HepG2 (cell line): Measurements from ENCODE around the gene PHACTR1. TPM values are rescaled to one million over a fixed set of nuclear protein-coding genes. Genes with fewer than 3 reads are reported as not detected.

Experiments used
- ATAC-seq: fragments of 200-7000 bp; cut with Tn5 transposase; 3 replicates; pipeline ENCODE4 v1.9.1; 2020; ENCODE audit warnings: mild to moderate bottlenecking, moderate library complexity
- BruUV-seq: library from RNA; stranded (reverse); fragments of 400-500 nt; replicated peaks from 2 replicates; lab custom pipeline; 2021; lab: Mats Ljungman, UMichigan
- CTCF ChIA-PET: fragments of 300-600 bp; formaldehyde crosslinking; extraction: SDS; loops from one replicate; lab custom pipeline; 2021; ENCODE audit warnings: low total read pairs, inconsistent platforms, low intra/inter-chr PET ratio; lab: Yijun Ruan, JAX
- POLR2A ChIA-PET: fragments of 350-600 bp; sonication (Branson Sonifier 250); formaldehyde crosslinking; loops from one replicate; lab custom pipeline; 2020; ENCODE audit warnings: antibody characterized with exemption, inconsistent platforms; lab: Yijun Ruan, JAX
- DNase-seq: peaks from one replicate; pipeline ENCODE4 v3.0.0-alpha.2; 2015; ENCODE audit warnings: low spot score
- FAIRE-seq: peaks from 3 replicates; lab custom pipeline; 2011; peaks lifted over from hg19 to GRCh38; lab: Jason Lieb, UNC
- H2AFZ ChIP-seq: one replicate; pipeline ENCODE4 v1.6.1; 2011; ENCODE audit warnings: low read length, inconsistent platforms
- H3K27ac ChIP-seq: fragments of 300-600 bp; 3 replicates; pipeline ENCODE4 v1.8.0; 2011; ENCODE audit warnings: mixed run types, mild to moderate bottlenecking, mixed read lengths, low read length, inconsistent platforms; ENCODE audit not compliant: insufficient read depth; ENCODE audit errors: extremely low read length
- H3K27me3 ChIP-seq, 2 experiments: fragments of 200-600 bp in 1 of 2; 2 replicates in 1 of 2; 3 replicates in 1 of 2; pipeline versions ENCODE4 v1.6.0 to v1.8.0; 2011; ENCODE audit warnings: low read length in 2 of 2, mild to moderate bottlenecking in 2 of 2, moderate library complexity in 2 of 2, inconsistent platforms in 1 of 2; ENCODE audit not compliant: insufficient read depth in 2 of 2, control insufficient read depth in 1 of 2
- H3K36me3 ChIP-seq, 2 experiments: fragments of 200-600 bp in 1 of 2; replicated peaks in 1 of 2; 2 replicates in 1 of 2; 3 replicates in 1 of 2; pipeline versions ENCODE4 v1.5.1 to v1.8.0; 2011; ENCODE audit warnings: low read length in 2 of 2, inconsistent platforms in 1 of 2; ENCODE audit not compliant: insufficient read depth in 2 of 2, control insufficient read depth in 1 of 2
- H3K4me1 ChIP-seq: 2 replicates; pipeline ENCODE4 v1.5.1; 2012; ENCODE audit warnings: low read length, inconsistent platforms; ENCODE audit not compliant: insufficient read depth
- H3K4me2 ChIP-seq: 2 replicates; pipeline ENCODE4 v1.6.0; 2011; ENCODE audit warnings: low read depth, low read length, inconsistent platforms
- H3K4me3 ChIP-seq, 3 experiments: fragments of 200-600 bp in 1 of 3; sonication (generic), shearing (Covaris generic) in 1 of 3; replicated peaks in 1 of 3; 2 replicates each; pipeline ENCODE4 v1.5.1; 2011 to 2016; ENCODE audit warnings: low read length in 3 of 3, inconsistent platforms in 2 of 3, low read depth in 2 of 3, mild to moderate bottlenecking in 2 of 3, control low read depth in 1 of 3, mixed read lengths in 1 of 3; ENCODE audit not compliant: insufficient read depth in 1 of 3
- H3K79me2 ChIP-seq: one replicate; pipeline ENCODE4 v1.6.1; 2011; ENCODE audit warnings: low read length, inconsistent platforms; ENCODE audit not compliant: insufficient read depth
- H3K9ac ChIP-seq: 2 replicates; pipeline ENCODE4 v1.6.0; 2011; ENCODE audit warnings: mild to moderate bottlenecking, low read depth, low read length, inconsistent platforms; ENCODE audit not compliant: insufficient read depth
- H3K9me3 ChIP-seq: 2 replicates; pipeline ENCODE4 v1.5.1; 2012; ENCODE audit warnings: mild to moderate bottlenecking, low read length
- H4K20me1 ChIP-seq: 2 replicates; pipeline ENCODE4 v1.6.0; 2011; ENCODE audit warnings: inconsistent platforms, mild to moderate bottlenecking, low read length, moderate library complexity; ENCODE audit not compliant: insufficient read depth
- NKX3-1 ChIP-seq: sonication (generic); formaldehyde crosslinking; IDR thresholded peaks from 2 replicates; pipeline ENCODE4 v1.5.0; 2020; ENCODE audit warnings: missing genetic modification reagents
- NPAS2 ChIP-seq: sonication (generic); formaldehyde crosslinking; IDR thresholded peaks from 2 replicates; pipeline ENCODE4 v1.8.0; 2022; ENCODE audit warnings: mild to moderate bottlenecking, missing genetic modification reagents, borderline replicate concordance
- ZNF350 ChIP-seq: sonication (generic); formaldehyde crosslinking; IDR thresholded peaks from 2 replicates; pipeline ENCODE4 v1.4.0; 2020; ENCODE audit warnings: mild to moderate bottlenecking, low read depth, missing genetic modification reagents, borderline replicate concordance
- WGBS: methylation state at CpG from one replicate; pipeline ENCODE4 v1.1.6; 2017; ENCODE audit warnings: low lambda C conversion rate; 5-methylcytosine and 5-hydroxymethylcytosine counted together
- in situ Hi-C: cut with HindIII; loops from 2 replicates; pipeline ENCODE4 v1.10.0; 2017; ENCODE audit warnings: low pct_unique_long_range_greater_than_20kb; ENCODE audit not compliant: extremely low pct_ligation_motif_present
- intact Hi-C: fragments of 100-400 bp; cut with micrococcal nuclease; formaldehyde crosslinking; loops from one replicate; pipeline ENCODE4 v1.10.0; 2022; ENCODE audit not compliant: unreplicated experiment
- polyA plus RNA-seq, 8 experiments: library from polyadenylated mRNA; depleted of rRNA in 3 of 8; stranded (reverse) in 7 of 8; unstranded in 1 of 8; fragments of >200 nt; fragmentation: Illumina TruSeq in 4 of 8; extraction: Trizol in 4 of 8; gene quantifications; 2 replicates each; pipeline versions ENCODE4 v1.2.1 to v1.2.3, GENCODE V29; 2011 to 2016; ENCODE audit warnings: low read depth in 4 of 8, missing spikeins in 1 of 8, mixed read lengths in 1 of 8; ENCODE audit not compliant: insufficient read depth in 1 of 8
- total RNA-seq, 5 experiments: library from RNA; depleted of rRNA; stranded (reverse); fragments of >200 nt; fragmentation: Illumina TruSeq; extraction: Trizol; gene quantifications; 2 replicates each; pipeline ENCODE4 v1.2.3, GENCODE V29; 2016; ENCODE audit warnings: low read depth in 1 of 5
- TF ChIP-seq, protein P1 (sequence below): sonication (generic); formaldehyde crosslinking; IDR thresholded peaks from 2 replicates; pipeline ENCODE4 v1.8.0; 2022; ENCODE audit warnings: missing genetic modification reagents, mild to moderate bottlenecking, borderline replicate concordance
- TF ChIP-seq, protein P2 (sequence below): sonication (generic); formaldehyde crosslinking; IDR thresholded peaks from 2 replicates; pipeline ENCODE4 v1.4.0; 2020; ENCODE audit warnings: missing genetic modification reagents

Gene PHACTR1
- total and polyA plus RNA-seq, 2 of the 13 experiments (the other 11 are each of a cell fraction or from before 2014, with no cell fraction given), result 0.09 TPM; not detected in 1

DNA sequence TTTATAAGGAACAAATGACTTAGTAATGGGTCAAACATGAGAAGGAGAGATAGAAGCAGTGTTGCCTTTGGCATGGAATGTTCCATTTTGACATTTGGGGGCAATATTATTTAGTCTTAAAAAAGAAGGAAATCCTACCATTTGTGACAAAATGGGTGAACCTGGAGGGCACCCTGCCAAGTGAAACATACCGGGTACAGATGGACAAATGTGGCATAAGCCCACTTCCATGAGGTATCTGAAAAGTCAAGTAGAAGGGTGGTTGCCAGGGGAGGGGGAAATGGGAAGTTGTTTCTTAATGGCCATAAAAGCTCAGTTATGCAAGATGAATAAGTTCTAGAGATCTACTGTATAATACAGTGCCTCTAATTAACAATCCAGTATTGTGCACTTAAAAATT is 342.5 kb downstream of the PHACTR1 start:
- TF ChIP-seq NPAS2, result no peak
- no peak for TF ChIP-seq ZNF350 (CRISPR knock-in tag)
- TF ChIP-seq, protein P1, sequence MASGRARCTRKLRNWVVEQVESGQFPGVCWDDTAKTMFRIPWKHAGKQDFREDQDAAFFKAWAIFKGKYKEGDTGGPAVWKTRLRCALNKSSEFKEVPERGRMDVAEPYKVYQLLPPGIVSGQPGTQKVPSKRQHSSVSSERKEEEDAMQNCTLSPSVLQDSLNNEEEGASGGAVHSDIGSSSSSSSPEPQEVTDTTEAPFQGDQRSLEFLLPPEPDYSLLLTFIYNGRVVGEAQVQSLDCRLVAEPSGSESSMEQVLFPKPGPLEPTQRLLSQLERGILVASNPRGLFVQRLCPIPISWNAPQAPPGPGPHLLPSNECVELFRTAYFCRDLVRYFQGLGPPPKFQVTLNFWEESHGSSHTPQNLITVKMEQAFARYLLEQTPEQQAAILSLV (CRISPR knock-in tag), result no peak
- no peaks in the 10 kb centered on the region for H3K79me2 ChIP-seq
- 0% methylated on average over 1 of the region's 1 CpG for WGBS
- H2AFZ ChIP-seq, result no peak overlapping the region
- CTCF ChIA-PET, result no interaction called here
- H3K9me3 ChIP-seq, result no peaks in the 10 kb centered on the region
- no peak overlapping the region for H3K4me2 ChIP-seq
- no peak for FAIRE-seq
- in situ Hi-C loops, result no loop called here
- no peak overlapping the region for H3K27ac ChIP-seq
- no peak for ATAC-seq
- no peaks in the 10 kb centered on the region for H4K20me1 ChIP-seq
- BruUV-seq, result no TSS peak
- H3K36me3 ChIP-seq, result no peaks in the 10 kb centered on the region
- H3K27me3 ChIP-seq, result no peaks in the 10 kb centered on the region
- no peak overlapping the region for H3K9ac ChIP-seq
- POLR2A ChIA-PET, result no interaction called here
- no peak for DNase-seq
- no peak overlapping the region for H3K4me3 ChIP-seq
- intact Hi-C loops, result no loop called here
- no peaks in the 10 kb centered on the region for H3K4me1 ChIP-seq

DNA sequence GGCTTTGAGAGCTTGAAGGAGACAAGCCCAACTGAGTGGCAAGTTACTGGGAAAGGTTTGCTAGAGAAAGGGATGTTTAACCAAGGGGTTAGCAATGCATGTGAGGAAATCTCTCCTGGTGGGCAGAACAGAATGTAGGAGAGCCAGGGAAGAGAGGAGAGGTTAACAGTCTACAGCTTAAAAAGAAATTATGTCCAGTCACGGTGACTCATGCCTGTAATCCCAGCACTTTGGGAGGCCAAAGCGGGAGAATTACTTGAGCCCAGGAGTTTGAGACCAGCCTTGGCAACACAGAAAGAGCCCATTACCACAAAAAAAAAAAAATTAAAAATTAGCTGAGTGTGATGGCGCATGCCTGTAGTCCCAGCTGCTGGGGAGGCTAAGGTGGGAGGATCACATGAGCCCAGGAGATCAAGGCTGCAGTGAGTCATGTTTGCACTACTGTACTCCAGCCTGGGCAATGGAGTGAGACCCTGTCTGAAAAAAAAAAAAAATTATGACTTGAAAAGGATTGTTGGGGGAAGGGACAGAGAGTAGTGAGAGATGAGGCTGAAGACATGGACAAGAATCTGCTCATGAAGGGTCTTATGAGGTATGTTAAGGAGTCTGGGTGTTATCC is 346.8 kb downstream of the PHACTR1 start:
- no TSS peak for BruUV-seq
- in situ Hi-C loops, result no loop called here
- CTCF ChIA-PET, result no interaction called here

More for the DNA sequence above, 346.8 kb downstream of the PHACTR1 start:
- Histone ChIP-seq H3K9ac (no peak overlapping the region), H3K4me1 (no peaks in the 10 kb centered on the region), H3K79me2 (no peaks in the 10 kb centered on the region), H3K27me3 (no peaks in the 10 kb centered on the region), H3K4me2 (no peak overlapping the region), H3K36me3 (no peaks in the 10 kb centered on the region), H4K20me1 (no peaks in the 10 kb centered on the region), H3K27ac (no peak overlapping the region), H3K9me3 (no peaks in the 10 kb centered on the region), H3K4me3 (no peak overlapping the region), H2AFZ (no peak overlapping the region)
- TF ChIP-seq, protein P2, sequence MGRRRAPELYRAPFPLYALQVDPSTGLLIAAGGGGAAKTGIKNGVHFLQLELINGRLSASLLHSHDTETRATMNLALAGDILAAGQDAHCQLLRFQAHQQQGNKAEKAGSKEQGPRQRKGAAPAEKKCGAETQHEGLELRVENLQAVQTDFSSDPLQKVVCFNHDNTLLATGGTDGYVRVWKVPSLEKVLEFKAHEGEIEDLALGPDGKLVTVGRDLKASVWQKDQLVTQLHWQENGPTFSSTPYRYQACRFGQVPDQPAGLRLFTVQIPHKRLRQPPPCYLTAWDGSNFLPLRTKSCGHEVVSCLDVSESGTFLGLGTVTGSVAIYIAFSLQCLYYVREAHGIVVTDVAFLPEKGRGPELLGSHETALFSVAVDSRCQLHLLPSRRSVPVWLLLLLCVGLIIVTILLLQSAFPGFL, result no peak
- TF ChIP-seq NKX3-1, result no peak
- FAIRE-seq (no peak), ATAC-seq (no peak), DNase-seq (no peak)
- 22% methylated on average over 3 of the region's 3 CpGs for WGBS
- POLR2A ChIA-PET, result no interaction called here
- intact Hi-C loops, result no loop called here
